Astrocyte of the cerebellum (primary cell): ENCODE data around the gene KCNK18.
"Not testable (repeated sequence)": the region's sequence is repeated elsewhere in the genome, so short reads cannot be mapped to it uniquely, and the experiment has no call there.

ENCODE experiments used
- DNase-seq: peaks from one replicate; pipeline ENCODE4 v3.0.0-alpha.2; 2011; ENCODE audit warnings: low read depth
- H3K4me3 ChIP-seq: 2 replicates; pipeline ENCODE4 v1.5.1; 2011; ENCODE audit warnings: mild to moderate bottlenecking, low read depth, low read length, moderate library complexity
- CTCF ChIP-seq: IDR thresholded peaks from 2 replicates; pipeline ENCODE4 v1.5.1; 2012; ENCODE audit warnings: low read length, low read depth, moderate library complexity, mild to moderate bottlenecking; ENCODE audit errors: missing control alignments
- in situ Hi-C: cut with HindIII; loops from 2 replicates; pipeline ENCODE4 v1.10.0; 2017; ENCODE audit warnings: low sequenced_read_pairs

KCNK18 gene

GRCh38 chr10:117184296-117184695 lies 13.0 kb upstream of the KCNK18 start:
- no peak for TF ChIP-seq CTCF
- in situ Hi-C loops, result no loop called here
- no peak for DNase-seq
- H3K4me3 ChIP-seq, result no peak overlapping the region

GRCh38 chr10:117184821-117185220 lies 12.5 kb upstream of the KCNK18 start:
- DNase-seq, result no peak
- in situ Hi-C loops, result no loop called here
- H3K4me3 ChIP-seq, result no peak overlapping the region
- TF ChIP-seq CTCF, result no peak

- DNase-seq, in situ Hi-C loops, H3K4me3 ChIP-seq: not testable (repeated sequence)
Observed at GRCh38 chr10:117185817-117186216, 11.5 kb upstream of the KCNK18 start.

GRCh38 chr10:117186832-117187615 lies 10.3 kb upstream of the KCNK18 start:
- no peak for TF ChIP-seq CTCF
- in situ Hi-C loops, result no loop called here
- DNase-seq, result no peak
- H3K4me3 ChIP-seq, result no peak overlapping the region

- in situ Hi-C loops, result no loop called here
- H3K4me3 ChIP-seq, result no peak overlapping the region
- TF ChIP-seq CTCF, result no peak
- DNase-seq, result no peak
Observed at GRCh38 chr10:117188371-117188770, 8.9 kb upstream of the KCNK18 start.

GRCh38 chr10:117189557-117189956 lies 7.7 kb upstream of the KCNK18 start:
- DNase-seq, result no peak
- no peak for TF ChIP-seq CTCF
- in situ Hi-C loops, result no loop called here
- H3K4me3 ChIP-seq, result no peak overlapping the region

GRCh38 chr10:117198088-117198487 lies 799 bp downstream of the KCNK18 start:
- DNase-seq, result no peak

More at GRCh38 chr10:117198088-117198487, 799 bp downstream of the KCNK18 start:
- in situ Hi-C loops, result no loop called here
- no peak overlapping the region for H3K4me3 ChIP-seq
- TF ChIP-seq CTCF, result no peak
